GM19099 (cell line): ENCODE results near the gene NDUFA9.

Experiments
- POLR2A ChIP-seq: IDR thresholded peaks from 3 replicates; pipeline ENCODE4 v1.6.1; 2011; ENCODE audit warnings: low read depth; ENCODE audit not compliant: insufficient read length; ENCODE audit errors: extremely low read depth

The NDUFA9 gene

DNA sequence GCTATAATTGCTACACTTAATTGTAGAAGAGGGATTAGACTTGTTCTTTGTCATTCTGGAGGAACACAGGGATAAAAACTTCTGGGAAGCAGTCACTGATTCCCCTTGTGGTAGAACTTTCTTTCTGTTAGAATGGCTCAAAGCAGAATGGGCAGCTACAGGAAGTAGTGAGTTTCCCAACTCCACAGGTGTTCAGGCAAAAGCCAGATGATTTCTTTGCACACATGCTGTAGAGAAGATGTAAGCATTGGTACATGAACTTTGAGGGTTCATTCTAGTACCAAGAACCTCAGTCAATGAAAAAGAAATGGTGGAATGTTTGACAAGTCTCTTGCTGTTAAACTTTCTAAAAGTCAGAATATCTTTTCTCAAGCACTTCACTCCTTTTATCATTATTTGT is 4.3 kb downstream of the NDUFA9 start:
- TF ChIP-seq POLR2A = no peak

- no peak for TF ChIP-seq POLR2A
Observed at GRCh38 chr12:4653691-4654090, 4.8 kb downstream of the NDUFA9 start.

GRCh38 chr12:4663971-4664505 is 15.1 kb downstream of the NDUFA9 start:
- TF ChIP-seq POLR2A = no peak

GRCh38 chr12:4665236-4665635 is 16.3 kb downstream of the NDUFA9 start:
- no peak for TF ChIP-seq POLR2A

GRCh38 chr12:4679711-4680110 is 30.8 kb downstream of the NDUFA9 start:
- TF ChIP-seq POLR2A = no peak

GRCh38 chr12:4681732-4682131 is 32.8 kb downstream of the NDUFA9 start:
- TF ChIP-seq POLR2A = no peak

GRCh38 chr12:4685317-4685716 is 36.4 kb downstream of the NDUFA9 start:
- TF ChIP-seq POLR2A = no peak

- TF ChIP-seq POLR2A = no peak
Observed at GRCh38 chr12:4690760-4691159, 41.8 kb downstream of the NDUFA9 start.
